Vagina (tissue), 2 donors: ENCODE data around the gene RAF1. TPM values are rescaled to one million over a fixed set of nuclear protein-coding genes. Genes with fewer than 3 reads are reported as not detected.

Experiments
- DNase-seq, 2 donors: peaks; one replicate each; pipeline ENCODE4 v3.0.0-alpha.2; 2017; ENCODE audit errors: extremely low spot score in 2 of 2
- H3K27ac ChIP-seq: fragments of 200-600 bp; sonication (generic); one replicate; pipeline ENCODE4 v1.5.1; 2019
- H3K27me3 ChIP-seq: fragments of 200-600 bp; sonication (generic); one replicate; pipeline ENCODE4 v1.5.1; 2019
- H3K36me3 ChIP-seq, 2 donors: fragments of 200-600 bp; sonication (generic); one replicate each; pipeline ENCODE4 v1.5.1; 2017 to 2019
- H3K4me1 ChIP-seq: fragments of 200-600 bp; sonication (generic); one replicate; pipeline ENCODE4 v1.5.1; 2019
- H3K4me3 ChIP-seq, 2 donors: fragments of 200-600 bp; sonication (generic); 1 replicate in 1 of 2; 2 replicates in 1 of 2; pipeline ENCODE4 v1.5.1; 2016 to 2019
- H3K9me3 ChIP-seq: fragments of 200-600 bp; sonication (generic); one replicate; pipeline ENCODE4 v1.5.1; 2019
- CTCF ChIP-seq, 3 experiments: fragments of 450-650 bp in 2 of 3; fragments of 200-600 bp in 1 of 3; sonication (generic) in 1 of 3; IDR thresholded peaks; one replicate each; pipeline ENCODE4 v1.5.1; 2017 to 2019; ENCODE audit warnings: antibody characterized with exemption in 3 of 3, mild to moderate bottlenecking in 2 of 3, moderate library complexity in 2 of 3
- POLR2A ChIP-seq, 2 donors: fragments of 450-650 bp; IDR thresholded peaks; one replicate each; pipeline ENCODE4 v1.6.1; 2017; ENCODE audit warnings: antibody characterized with exemption in 2 of 2, mild to moderate bottlenecking in 2 of 2, moderate library complexity in 2 of 2
- POLR2AphosphoS5 ChIP-seq, 2 donors: sonication (generic); formaldehyde crosslinking; IDR thresholded peaks; one replicate each; pipeline ENCODE4 v1.9.0; 2017; ENCODE audit warnings: antibody characterized with exemption in 2 of 2, mild to moderate bottlenecking in 2 of 2, low read depth in 1 of 2; ENCODE audit not compliant: insufficient read depth in 1 of 2
- intact Hi-C: fragments of 100-400 bp; cut with DNase I; formaldehyde crosslinking; loops from one replicate; pipeline ENCODE4 v1.15.1; 2023
- total RNA-seq: library from RNA; depleted of rRNA; stranded (reverse); fragments of >200 nt; gene quantifications from one replicate; pipeline ENCODE4 v1.2.3, GENCODE V29; 2016

RAF1 gene
- total RNA-seq, 1 donor from 2014 or later: 89.6 TPM

GRCh38 chr3:12583280-12583679 is 80.6 kb downstream of the RAF1 start:
- peaks cover 0 to 70% of the 10 kb centered on the region in 2 donors for H3K36me3 ChIP-seq
- no peaks in the 10 kb centered on the region for H3K27me3 ChIP-seq
- H3K4me3 ChIP-seq: no peak overlapping the region
- DNase-seq: no peak
- intact Hi-C loops: no loop called here
- H3K4me1 ChIP-seq: no peaks in the 10 kb centered on the region
- no peaks in the 10 kb centered on the region for H3K9me3 ChIP-seq
- no peak overlapping the region for H3K27ac ChIP-seq
- TF ChIP-seq POLR2A (IDR thresholded peaks at IDR 0.05): no peak
- no peak for TF ChIP-seq POLR2AphosphoS5 (IDR thresholded peaks at IDR 0.05; ENCODE audit: insufficient read depth in 1 of 2, low read depth in 1 of 2)
- TF ChIP-seq CTCF (IDR thresholded peaks at IDR 0.05): no peak

GRCh38 chr3:12582730-12583129 is 81.2 kb downstream of the RAF1 start:
- Histone ChIP-seq H3K36me3 (peaks cover 0 to 67% of the 10 kb centered on the region in 2 donors), H3K27ac (no peak overlapping the region), H3K27me3 (no peaks in the 10 kb centered on the region), H3K9me3 (no peaks in the 10 kb centered on the region), H3K4me3 (no peak overlapping the region), H3K4me1 (no peaks in the 10 kb centered on the region)
- no peak for DNase-seq
- intact Hi-C loops: no loop called here
- TF ChIP-seq POLR2A (IDR thresholded peaks at IDR 0.05) (no peak), POLR2AphosphoS5 (IDR thresholded peaks at IDR 0.05; ENCODE audit: insufficient read depth in 1 of 2, low read depth in 1 of 2) (no peak), CTCF (IDR thresholded peaks at IDR 0.05) (no peak)

GRCh38 chr3:12579905-12580304 is 84.0 kb downstream of the RAF1 start:
- H3K27ac ChIP-seq: no peak overlapping the region
- no peak for TF ChIP-seq POLR2A (IDR thresholded peaks at IDR 0.05)

GRCh38 chr3:12579456-12579855 is 84.5 kb downstream of the RAF1 start:
- H3K27ac ChIP-seq: no peak overlapping the region
- DNase-seq: no peak
- H3K4me1 ChIP-seq: no peaks in the 10 kb centered on the region
- no peaks in the 10 kb centered on the region for H3K9me3 ChIP-seq
- no peak overlapping the region for H3K4me3 ChIP-seq
- H3K27me3 ChIP-seq: no peaks in the 10 kb centered on the region
- no peak for TF ChIP-seq POLR2AphosphoS5 (IDR thresholded peaks at IDR 0.05; ENCODE audit: insufficient read depth in 1 of 2, low read depth in 1 of 2)
- no peak for TF ChIP-seq POLR2A (IDR thresholded peaks at IDR 0.05)
- no peak for TF ChIP-seq CTCF (IDR thresholded peaks at IDR 0.05)
- intact Hi-C loops: no loop called here
- H3K36me3 ChIP-seq: peaks cover 0 to 79% of the 10 kb centered on the region in 2 donors

More at GRCh38 chr3:12579905-12580304, 84.0 kb downstream of the RAF1 start:
- H3K4me3 ChIP-seq: no peak overlapping the region
- no peaks in the 10 kb centered on the region for H3K4me1 ChIP-seq
- DNase-seq: no peak
- no peaks in the 10 kb centered on the region for H3K27me3 ChIP-seq
- intact Hi-C loops: no loop called here
- no peaks in the 10 kb centered on the region for H3K9me3 ChIP-seq
- peaks cover 0 to 79% of the 10 kb centered on the region in 2 donors for H3K36me3 ChIP-seq

GRCh38 chr3:12578742-12579141 is 85.2 kb downstream of the RAF1 start:
- Histone ChIP-seq H3K4me1 (no peaks in the 10 kb centered on the region), H3K27ac (no peak overlapping the region), H3K4me3 (no peak overlapping the region), H3K36me3 (peaks cover 0 to 79% of the 10 kb centered on the region in 2 donors), H3K9me3 (no peaks in the 10 kb centered on the region), H3K27me3 (no peaks in the 10 kb centered on the region)
- no peak for DNase-seq
- TF ChIP-seq CTCF (IDR thresholded peaks at IDR 0.05) (no peak), POLR2AphosphoS5 (IDR thresholded peaks at IDR 0.05; ENCODE audit: insufficient read depth in 1 of 2, low read depth in 1 of 2) (no peak), POLR2A (IDR thresholded peaks at IDR 0.05) (no peak)
- intact Hi-C loops: no loop called here
